Right ventricle myocardium inferior (tissue), 1 donor: Measurements from ENCODE around the gene RAC3. TPM values are rescaled to one million over a fixed set of nuclear protein-coding genes. Genes with fewer than 3 reads are reported as not detected.

ENCODE experiments used
- ATAC-seq: fragments of 200-7000 bp; cut with Tn5 transposase; one replicate; pipeline ENCODE4 v1.9.1; 2020; ENCODE audit warnings: mild to moderate bottlenecking, moderate library complexity
- DNase-seq: peaks from one replicate; pipeline ENCODE4 v3.0.0; 2021; ENCODE audit errors: missing footprints
- intact Hi-C: fragments of 100-400 bp; cut with DNase I; formaldehyde crosslinking; loops from one replicate; pipeline ENCODE4 v1.11.0; 2022
- total RNA-seq: library from RNA; stranded (reverse); fragmentation: NEBNext Ultra II Directional; extraction: Animal tissue kit (Norgen Biotek cat#: 25700); gene quantifications from one replicate; pipeline ENCODE4 v1.2.1, GENCODE V29; 2021
- donor health status: DM: no; HTN: yes; CAD: no; lungs with severe emphysema.

Gene RAC3
- total RNA-seq, 1 donor from 2014 or later: 2.2 TPM

GRCh38 chr17:82049521-82049971, 18.1 kb downstream of the RAC3 start:
- no peak for ATAC-seq
- intact Hi-C loops: no loop called here
- DNase-seq: peak; percentile 56

- intact Hi-C loops: no loop called here
- DNase-seq (peak; percentile 30), ATAC-seq (no peak)
These were observed 18.8 kb downstream of the RAC3 start for GRCh38 chr17:82050152-82050760.

DNA sequence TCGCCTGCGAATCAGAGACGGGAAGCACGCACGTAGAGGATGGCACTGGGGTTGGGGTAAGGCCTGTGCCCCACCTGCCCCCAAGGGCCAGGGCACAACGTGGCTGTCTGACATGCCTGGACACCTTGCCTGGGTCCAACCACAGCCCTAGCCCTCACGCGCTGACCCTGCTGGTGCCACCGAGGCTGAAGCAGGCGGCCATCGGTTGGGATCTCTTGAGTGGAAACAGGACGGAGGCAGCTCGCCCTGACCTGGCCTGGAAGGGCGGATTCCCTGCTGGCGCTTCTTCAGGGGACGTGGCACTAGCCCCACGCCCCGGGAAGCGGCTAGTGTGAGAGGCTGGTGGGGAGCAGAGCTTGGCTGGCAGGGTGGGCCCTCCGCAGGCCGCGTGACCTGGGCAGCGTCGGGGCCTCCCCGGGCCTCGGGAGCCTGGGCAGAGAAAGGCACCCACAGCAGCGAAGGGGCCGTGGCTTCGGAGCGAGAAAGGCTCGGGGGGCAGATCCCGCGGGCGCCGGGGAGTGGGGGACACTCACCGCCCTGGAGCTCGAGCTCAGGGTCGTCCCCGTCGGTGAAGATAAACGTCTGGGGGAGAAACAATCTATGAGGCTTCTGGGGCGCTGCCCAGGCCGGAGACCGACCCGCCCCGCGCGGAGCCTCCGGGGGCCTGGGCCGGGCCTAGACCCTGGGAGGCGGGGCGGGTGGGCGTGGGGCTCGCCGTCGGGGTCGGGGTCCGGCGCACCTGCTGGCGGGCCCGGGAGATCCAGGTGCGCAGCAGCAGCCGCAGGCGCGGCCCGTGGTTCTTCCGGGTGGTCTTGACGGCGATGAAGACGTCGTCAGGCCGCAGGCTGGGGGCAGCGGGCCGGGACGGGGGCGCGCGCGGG, 19.5 kb downstream of the RAC3 start:
- DNase-seq (peak; percentile 73), ATAC-seq (peak; percentile 15)
- intact Hi-C loops: no loop called here

- DNase-seq: peak; percentile 92
- ATAC-seq: peak; percentile 65
- intact Hi-C loops: no loop called here
These were observed 20.5 kb downstream of the RAC3 start, which contains the start of the genes GPS1 and RFNG for GRCh38 chr17:82051776-82052637. GPS1 (plus strand) TSS chr17:82051898; CDS start chr17:82051932, 34 bp downstream. RFNG (minus strand) TSS chr17:82051811; CDS start chr17:82051766, 45 bp downstream.

GRCh38 chr17:82052638-82053059, 21.2 kb downstream of the RAC3 start:
- intact Hi-C loops: no loop called here
- ATAC-seq (no peak), DNase-seq (no peak)

GRCh38 chr17:82053130-82053529, 21.7 kb downstream of the RAC3 start:
- DNase-seq (peak; percentile 32), ATAC-seq (no peak)
- intact Hi-C loops: no loop called here

GRCh38 chr17:82053556-82054263, 22.2 kb downstream of the RAC3 start:
- intact Hi-C loops: no loop called here
- no peak for ATAC-seq
- DNase-seq: peak; percentile 48

GRCh38 chr17:82054351-82055022, 23.0 kb downstream of the RAC3 start:
- intact Hi-C loops: no loop called here
- ATAC-seq: no peak
- DNase-seq: peak; percentile 40

DNA sequence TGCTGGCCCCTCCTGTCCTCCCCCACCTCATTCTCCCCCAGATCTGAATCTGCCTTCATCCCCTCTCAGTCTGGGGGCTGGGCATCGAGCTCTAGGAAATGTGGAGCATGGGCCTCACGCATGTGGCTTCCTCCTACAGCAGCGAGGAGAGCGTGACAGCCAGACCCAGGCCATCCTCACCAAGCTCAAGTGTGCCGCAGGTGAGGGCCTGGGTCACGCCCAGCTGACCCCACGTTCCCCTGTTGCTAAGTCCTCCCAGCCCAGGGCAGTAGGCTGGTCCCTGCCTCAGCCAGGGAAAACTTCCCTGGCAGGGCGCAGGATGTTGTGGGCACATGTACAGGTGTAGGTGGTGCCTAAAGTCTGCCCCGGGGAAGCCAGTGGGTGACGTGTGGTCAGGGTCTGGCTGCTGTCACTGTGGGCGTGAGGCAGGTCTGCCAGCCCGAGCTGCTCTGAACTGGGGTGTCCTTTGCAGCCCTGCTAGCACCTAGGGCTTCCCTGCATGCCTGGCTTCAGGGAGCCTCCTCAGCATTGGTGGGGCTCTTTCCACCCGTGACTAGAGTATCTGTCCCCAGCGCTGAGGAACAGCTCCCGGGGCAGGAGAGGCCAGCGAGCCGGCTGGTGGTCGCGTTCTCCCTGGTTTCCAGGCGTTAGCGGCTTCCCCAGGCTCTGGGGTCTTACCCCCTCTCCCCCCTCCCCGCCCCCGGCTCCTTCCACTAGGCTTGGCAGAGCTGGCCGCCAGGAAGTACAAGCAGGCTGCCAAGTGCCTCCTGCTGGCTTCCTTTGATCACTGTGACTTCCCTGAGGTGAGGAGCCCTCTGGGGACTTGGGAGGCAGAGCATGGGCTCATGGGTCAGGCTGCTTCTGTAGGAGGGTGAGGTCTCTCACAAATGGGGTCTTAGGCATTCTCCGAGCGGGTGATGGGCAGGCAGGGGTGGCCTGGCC, 23.8 kb downstream of the RAC3 start:
- DNase-seq: peak; percentile 32
- intact Hi-C loops: no loop called here
- ATAC-seq: no peak

GRCh38 chr17:82055965-82056728, 24.7 kb downstream of the RAC3 start:
- intact Hi-C loops: no loop called here
- DNase-seq (peak; percentile 54), ATAC-seq (no peak)

DNA sequence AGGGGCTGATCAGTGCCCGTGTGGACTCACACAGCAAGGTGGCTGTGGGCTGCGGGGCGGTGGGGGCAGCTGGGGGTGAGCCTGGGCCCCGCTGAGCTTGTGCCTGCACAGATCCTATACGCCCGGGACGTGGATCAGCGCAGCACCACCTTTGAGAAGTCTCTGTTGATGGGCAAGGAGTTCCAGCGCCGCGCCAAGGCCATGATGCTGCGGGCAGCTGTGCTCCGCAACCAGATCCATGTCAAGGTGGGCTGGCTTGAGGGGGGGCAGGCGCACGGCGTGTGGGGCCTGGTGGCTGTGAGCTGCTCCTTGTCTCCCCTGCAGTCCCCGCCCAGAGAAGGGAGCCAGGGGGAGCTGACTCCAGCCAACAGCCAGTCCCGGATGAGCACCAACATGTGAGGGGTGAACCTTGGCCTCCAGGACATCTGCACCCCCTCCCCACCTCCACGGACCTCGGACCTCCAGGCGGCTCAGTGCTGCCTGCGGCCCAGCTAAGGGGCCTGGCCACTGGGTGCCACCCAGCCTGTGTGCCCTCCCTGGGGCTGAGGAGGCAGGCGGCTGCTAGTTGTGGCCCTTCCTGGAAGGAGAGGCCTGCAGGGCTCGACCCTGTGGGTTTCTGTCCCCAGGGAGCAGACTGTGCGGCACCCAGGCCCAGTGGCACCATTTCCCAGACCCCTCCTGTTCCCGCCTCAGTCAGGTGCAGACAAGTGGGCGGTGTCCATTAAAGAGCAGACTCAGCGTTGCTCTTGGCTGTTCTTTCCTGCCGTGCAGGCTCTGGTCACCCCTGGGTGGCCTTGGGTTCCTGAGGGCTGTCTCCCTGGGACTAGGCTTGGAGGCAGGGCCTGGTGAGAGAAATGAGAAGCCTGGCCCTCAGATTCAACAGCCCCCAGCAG, 25.5 kb downstream of the RAC3 start:
- DNase-seq (peak; percentile 40), ATAC-seq (no peak)
- intact Hi-C loops: no loop called here

GRCh38 chr17:82058230-82058854, 26.9 kb downstream of the RAC3 start:
- DNase-seq (peak; percentile 14), ATAC-seq (no peak)
- intact Hi-C loops: no loop called here

DNA sequence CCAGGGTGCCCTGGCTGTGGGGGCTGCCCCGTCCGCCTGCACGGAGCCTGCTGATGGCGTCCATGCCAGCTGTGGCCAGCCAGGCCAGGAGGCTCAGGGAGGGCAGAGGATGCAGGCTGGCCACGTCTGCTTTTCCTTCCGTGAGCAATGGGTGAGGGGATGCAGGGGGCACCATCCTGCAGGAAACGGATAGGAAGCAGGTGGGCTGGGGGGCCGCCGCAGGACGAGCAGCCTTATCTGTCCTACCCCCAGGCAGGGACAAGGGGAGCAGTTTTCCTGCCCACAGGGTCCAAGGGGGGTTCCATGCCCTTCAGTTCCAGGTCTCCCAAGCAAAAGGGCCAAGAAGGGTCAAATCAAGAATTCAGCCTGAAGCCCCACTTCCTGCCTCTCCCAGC, 27.4 kb downstream of the RAC3 start:
- intact Hi-C loops: no loop called here
- ATAC-seq (no peak), DNase-seq (peak; percentile 39)

- intact Hi-C loops: no loop called here
- DNase-seq (peak; percentile 48), ATAC-seq (no peak)
These were observed 28.0 kb downstream of the RAC3 start for GRCh38 chr17:82059272-82060000.
